ENCODE measurements around the gene CARNS1.

GRCh38 chr11:67376063-67376820 lies 39.2 kb upstream of the CARNS1 start:
- TF ChIP-seq, protein P1, sequence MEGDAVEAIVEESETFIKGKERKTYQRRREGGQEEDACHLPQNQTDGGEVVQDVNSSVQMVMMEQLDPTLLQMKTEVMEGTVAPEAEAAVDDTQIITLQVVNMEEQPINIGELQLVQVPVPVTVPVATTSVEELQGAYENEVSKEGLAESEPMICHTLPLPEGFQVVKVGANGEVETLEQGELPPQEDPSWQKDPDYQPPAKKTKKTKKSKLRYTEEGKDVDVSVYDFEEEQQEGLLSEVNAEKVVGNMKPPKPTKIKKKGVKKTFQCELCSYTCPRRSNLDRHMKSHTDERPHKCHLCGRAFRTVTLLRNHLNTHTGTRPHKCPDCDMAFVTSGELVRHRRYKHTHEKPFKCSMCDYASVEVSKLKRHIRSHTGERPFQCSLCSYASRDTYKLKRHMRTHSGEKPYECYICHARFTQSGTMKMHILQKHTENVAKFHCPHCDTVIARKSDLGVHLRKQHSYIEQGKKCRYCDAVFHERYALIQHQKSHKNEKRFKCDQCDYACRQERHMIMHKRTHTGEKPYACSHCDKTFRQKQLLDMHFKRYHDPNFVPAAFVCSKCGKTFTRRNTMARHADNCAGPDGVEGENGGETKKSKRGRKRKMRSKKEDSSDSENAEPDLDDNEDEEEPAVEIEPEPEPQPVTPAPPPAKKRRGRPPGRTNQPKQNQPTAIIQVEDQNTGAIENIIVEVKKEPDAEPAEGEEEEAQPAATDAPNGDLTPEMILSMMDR (IDR thresholded peaks at IDR 0.05): no peak
- TF ChIP-seq EP300 (IDR thresholded peaks at IDR 0.05) (no peak), POLR2A (IDR thresholded peaks at IDR 0.05) (no peak)
